ENCODE results near the gene HIPK2.

DNA sequence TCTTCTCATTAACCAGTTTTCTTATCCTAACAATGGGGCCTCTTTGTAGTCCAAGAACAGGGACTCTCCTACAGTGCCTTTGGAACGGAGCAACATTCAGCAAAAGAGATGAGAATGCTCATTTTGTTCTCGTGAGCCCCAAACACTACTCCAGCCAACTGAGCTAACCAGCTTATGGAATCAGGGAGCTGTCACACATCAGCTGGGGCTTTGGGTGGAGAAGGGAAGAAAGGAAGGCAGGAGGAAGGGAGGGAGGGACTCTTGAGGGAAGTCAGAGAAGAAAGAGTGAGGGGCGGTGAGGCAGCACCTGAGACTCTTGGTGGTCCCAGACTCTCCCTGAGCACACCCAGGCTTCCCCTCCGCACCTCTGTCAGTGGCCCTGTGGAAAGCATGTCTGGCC is 131.2 kb downstream of the HIPK2 start:
- TF ChIP-seq, protein P1, sequence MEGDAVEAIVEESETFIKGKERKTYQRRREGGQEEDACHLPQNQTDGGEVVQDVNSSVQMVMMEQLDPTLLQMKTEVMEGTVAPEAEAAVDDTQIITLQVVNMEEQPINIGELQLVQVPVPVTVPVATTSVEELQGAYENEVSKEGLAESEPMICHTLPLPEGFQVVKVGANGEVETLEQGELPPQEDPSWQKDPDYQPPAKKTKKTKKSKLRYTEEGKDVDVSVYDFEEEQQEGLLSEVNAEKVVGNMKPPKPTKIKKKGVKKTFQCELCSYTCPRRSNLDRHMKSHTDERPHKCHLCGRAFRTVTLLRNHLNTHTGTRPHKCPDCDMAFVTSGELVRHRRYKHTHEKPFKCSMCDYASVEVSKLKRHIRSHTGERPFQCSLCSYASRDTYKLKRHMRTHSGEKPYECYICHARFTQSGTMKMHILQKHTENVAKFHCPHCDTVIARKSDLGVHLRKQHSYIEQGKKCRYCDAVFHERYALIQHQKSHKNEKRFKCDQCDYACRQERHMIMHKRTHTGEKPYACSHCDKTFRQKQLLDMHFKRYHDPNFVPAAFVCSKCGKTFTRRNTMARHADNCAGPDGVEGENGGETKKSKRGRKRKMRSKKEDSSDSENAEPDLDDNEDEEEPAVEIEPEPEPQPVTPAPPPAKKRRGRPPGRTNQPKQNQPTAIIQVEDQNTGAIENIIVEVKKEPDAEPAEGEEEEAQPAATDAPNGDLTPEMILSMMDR (conservative IDR thresholded peaks at IDR 0.05), result no peak
- no peak for TF ChIP-seq EZH2 (IDR thresholded peaks at IDR 0.05; ENCODE audit: low read depth)
